Adipose tissue (tissue), 3 donors: ENCODE results near the gene NDUFB10. TPM values are rescaled to one million over a fixed set of nuclear protein-coding genes. Genes with fewer than 3 reads are reported as not detected.

ENCODE experiments used
- H3K27ac ChIP-seq: one replicate; pipeline ENCODE4 v1.5.1; 2013; ENCODE audit warnings: low read depth, low read length
- WGBS, 3 donors: extraction: QIAGEN DNeasy Blood & Tissue Kit; methylation state at CpG; one replicate each; pipeline ENCODE4 v1.1.7; 2013; 5-methylcytosine and 5-hydroxymethylcytosine counted together
- polyA plus RNA-seq, 3 donors: library from polyadenylated mRNA; stranded (reverse); fragments of 200-250 nt; gene quantifications; one replicate each; pipeline ENCODE4 v1.2.3, GENCODE V29; 2013
- donor health status: healthy with polysubstance abuse.
- donor health status: Bipolar disorder and iron deficiency.
- donor health status: healthy.

NDUFB10 gene
- polyA plus RNA-seq, 3 donors: 146 to 274 (median 190) TPM

DNA sequence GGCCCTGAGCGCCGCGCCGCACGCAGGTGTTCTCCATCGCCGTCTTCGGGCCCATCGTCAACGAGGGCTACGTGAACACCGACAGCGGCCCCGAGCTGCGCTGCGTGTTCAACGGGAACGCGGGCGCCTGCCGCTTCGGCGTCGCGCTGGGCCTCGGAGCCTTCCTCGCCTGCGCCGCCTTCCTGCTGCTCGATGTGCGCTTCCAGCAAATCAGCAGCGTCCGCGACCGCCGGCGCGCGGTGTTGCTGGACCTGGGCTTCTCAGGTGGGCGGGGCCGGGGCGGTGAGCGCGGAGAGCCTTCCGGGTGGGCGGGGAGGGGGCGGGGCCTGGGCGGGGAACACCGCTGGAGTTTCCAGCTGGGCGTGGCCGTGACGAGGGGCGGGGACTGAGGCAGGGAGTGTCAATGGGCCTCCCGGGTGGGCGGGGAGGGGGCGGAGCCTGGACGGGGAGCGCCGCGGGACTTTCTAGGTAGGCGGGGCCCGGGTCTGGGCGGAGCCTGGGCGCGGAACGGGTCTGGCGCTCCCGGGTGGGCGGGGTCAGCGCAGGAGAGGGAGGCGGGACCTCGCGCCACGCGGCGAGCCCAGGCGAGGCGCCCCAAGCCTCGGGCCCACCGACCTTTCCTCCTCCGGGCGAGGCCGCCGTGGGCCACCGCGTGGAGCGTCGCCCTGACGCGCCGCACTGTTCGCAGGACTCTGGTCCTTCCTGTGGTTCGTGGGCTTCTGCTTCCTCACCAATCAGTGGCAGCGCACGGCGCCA lies 32.8 kb downstream of the NDUFB10 start:
- H3K27ac ChIP-seq: no peak overlapping the region

DNA sequence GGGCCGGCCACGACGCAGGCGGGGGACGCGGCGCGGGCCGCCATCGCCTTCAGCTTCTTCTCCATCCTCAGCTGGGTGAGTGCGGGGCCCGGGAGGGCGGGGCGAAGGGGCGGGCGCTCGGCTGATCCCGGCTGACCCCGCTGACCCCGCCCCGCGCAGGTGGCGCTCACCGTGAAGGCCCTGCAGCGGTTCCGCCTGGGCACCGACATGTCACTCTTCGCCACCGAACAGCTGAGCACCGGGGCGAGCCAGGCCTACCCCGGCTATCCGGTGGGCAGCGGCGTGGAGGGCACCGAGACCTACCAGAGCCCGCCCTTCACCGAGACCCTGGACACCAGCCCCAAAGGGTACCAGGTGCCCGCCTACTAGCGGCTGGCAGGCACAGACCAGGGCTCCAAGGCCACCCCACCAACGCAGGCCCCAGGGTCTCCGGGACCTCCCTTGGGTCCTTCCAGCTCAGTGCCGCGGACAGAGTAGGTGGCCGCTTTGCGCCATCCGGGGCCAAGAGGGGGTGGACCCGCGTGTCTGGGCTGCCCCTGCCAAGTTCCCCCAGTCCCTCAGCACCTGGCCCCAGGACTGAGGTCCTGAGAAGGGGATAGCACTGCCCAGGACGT lies 33.5 kb downstream of the NDUFB10 start:
- no peak overlapping the region for H3K27ac ChIP-seq
- WGBS, 3 donors: 46 to 51% (median 48%) methylated on average over 40 to 50 of the region's 50 CpGs

More for the DNA sequence above, 32.8 kb downstream of the NDUFB10 start:
- WGBS, 3 donors: 3 to 6% (median 4%) methylated on average over 69 to 96 of the region's 96 CpGs

DNA sequence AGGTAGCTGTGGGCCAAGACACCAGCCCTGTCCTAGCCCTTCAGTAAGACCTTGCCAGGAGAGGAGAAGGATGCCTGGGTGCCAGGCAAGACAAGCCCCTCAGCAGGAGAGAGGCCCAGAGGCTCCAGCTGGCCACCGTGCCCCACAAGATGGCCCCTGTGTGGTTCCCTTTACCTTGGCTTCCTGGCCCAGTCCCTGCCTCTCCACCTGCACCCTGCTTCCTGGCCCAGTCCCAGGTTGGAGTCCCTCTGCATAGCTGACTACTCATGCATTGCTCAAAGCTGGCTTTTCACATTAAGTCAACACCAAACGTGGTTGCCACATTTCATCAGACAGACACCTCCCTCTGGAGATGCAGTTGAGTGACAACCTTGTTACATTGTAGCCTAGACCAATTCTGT lies 34.4 kb downstream of the NDUFB10 start:
- 47 to 60% (median 53%) methylated on average over 2 of the region's 2 CpGs for WGBS, 3 donors
- H3K27ac ChIP-seq: no peak overlapping the region

DNA sequence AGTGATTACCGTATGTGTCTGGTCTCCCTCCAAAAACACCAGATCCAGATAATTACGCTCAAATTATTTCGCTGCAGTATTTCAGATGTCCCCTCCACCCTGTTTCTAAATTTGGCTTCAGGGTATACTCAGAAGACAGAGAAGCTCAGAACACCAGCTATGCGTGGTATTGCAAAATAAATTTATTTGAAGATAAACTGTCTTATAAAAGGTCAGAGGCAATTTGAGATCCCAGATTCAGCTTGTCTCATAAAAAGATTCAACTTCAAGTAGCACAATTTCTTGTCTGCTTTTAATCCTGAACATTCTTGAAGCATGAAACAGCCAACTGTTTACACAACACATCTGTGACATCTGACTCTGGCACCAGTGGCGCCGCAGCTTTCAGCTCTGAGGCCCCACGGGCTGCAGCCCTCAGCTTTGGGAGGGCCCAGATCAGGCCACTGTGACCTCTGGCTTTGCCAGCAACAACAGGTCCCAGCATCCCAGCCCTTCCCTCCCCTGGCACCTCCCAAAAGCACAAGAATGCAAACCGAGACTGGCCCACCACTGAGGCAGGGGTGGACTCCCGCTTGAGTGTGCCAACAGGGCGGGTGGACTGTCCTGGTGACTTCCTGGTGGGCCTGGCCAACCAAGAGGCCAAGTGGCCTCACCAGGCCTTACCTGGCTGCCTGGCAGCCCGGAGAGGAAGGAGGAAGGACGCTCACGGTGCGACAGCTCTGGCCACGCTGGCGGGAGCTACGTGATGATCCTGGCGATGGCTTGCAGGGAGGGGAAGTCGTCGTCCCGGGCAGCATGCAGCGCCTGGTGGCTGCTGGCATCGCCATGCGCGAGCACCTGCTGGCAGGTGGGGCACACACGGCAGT lies 38.4 kb downstream of the NDUFB10 start:
- no peak overlapping the region for H3K27ac ChIP-seq
- 77 to 88% (median 84%) methylated on average over 26 of the region's 26 CpGs for WGBS, 3 donors

DNA sequence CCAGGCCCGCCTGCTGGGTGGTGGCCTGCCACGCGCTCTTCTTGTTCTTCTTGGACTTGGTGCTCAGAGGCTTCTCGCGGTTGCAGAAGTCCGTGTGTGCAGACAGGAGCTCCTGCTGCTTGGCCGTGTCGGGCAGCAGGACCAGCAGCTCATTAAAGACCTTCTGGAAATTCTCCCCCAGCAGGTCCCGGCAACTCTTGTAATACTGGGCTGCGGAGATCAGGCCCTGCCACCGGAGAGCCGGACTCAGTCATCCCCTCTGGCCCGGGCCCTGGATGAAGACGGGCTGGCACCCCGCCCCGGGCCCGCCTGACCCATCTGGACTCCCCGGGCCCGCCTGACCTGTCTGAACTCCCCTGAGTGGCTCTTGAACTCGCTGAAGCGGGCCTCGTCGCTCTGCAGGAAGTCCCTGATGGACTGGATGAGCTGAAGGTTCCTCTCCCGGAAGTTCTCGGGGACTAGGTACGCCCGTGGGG lies 39.1 kb downstream of the NDUFB10 start:
- 91 to 95% (median 93%) methylated on average over 26 to 27 of the region's 27 CpGs for WGBS, 3 donors
- H3K27ac ChIP-seq: no peak overlapping the region

DNA sequence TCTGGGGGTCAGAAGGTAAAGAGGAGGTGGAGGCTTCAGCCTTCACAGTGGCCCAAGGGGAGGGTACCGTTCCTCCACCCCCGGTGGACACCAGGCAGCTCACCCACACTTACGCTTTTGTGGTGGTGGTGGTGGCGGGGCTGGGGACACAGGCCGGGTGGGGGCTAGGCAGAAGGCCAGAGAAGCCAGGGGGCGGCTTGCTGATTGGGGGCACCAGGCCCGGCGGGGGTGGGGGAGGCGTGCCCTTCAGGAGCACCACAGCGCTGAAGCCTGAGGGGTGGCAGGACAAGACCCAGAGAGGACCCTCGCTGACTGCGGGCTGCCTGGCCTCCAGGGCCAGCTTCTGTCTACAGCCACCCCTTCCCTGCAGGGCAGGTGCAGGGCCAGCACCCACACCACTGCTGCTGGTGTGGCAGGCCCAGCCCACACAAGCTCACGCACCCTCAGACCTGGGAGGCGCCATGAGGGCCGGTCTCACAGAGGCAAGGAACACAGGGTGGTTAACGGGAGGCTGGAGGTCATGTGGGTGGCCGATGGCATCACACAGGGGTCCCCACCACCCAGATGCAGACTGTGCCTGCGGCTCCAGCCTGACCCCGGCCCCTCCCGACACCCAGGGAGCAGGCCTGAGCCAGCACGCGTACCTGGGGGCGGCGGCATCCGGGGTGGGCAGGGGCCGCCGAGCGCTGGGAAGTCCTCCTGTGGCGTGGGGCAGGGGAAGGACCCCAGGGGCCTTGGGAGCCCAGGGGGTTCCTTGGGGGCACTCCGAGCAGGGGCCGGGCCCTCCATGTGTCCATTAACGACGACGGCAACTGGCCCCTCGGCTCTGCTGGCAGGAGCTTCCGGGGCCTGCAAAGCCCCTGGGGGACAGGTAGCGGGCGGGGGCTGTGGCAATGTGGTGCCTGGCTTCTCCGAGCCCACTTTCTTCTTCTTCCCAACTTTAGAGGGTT lies 39.8 kb downstream of the NDUFB10 start:
- WGBS, 3 donors: 91 to 95% (median 91%) methylated on average over 24 to 39 of the region's 39 CpGs
- no peak overlapping the region for H3K27ac ChIP-seq

DNA sequence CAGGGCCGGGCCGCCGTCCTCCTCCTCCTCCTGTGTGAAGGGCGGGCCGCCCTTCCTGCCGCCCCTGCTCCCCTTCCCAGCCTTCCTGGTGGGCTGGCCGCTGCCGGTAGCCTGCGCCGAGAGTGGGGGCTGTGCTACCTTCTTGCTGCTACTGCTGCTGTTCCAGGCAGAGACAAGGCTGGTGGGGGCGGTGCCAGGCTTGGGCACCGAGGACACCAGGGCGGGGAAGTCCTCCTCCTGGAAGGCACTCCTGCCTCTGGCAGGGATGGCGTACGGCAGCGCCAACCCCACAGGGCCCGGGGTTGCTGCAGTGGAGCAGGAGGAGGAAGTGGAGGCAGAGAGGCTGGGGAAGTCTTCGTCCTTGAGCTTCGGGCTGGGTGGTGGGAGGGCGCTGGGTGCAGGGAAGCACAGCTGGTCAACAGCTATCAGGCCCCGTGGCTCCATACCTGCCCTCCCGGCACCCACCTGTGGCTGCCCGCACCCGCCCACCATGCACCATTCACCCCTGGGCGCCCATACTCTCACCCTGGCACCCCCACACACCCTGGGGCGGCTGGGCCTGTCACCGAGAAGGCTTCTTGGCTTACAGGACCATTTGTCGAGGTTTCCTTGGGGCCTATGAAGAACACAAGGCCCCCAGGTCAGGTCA lies 40.7 kb downstream of the NDUFB10 start:
- WGBS, 3 donors: 78 to 85% (median 84%) methylated on average over 24 to 28 of the region's 28 CpGs
- no peak overlapping the region for H3K27ac ChIP-seq

DNA sequence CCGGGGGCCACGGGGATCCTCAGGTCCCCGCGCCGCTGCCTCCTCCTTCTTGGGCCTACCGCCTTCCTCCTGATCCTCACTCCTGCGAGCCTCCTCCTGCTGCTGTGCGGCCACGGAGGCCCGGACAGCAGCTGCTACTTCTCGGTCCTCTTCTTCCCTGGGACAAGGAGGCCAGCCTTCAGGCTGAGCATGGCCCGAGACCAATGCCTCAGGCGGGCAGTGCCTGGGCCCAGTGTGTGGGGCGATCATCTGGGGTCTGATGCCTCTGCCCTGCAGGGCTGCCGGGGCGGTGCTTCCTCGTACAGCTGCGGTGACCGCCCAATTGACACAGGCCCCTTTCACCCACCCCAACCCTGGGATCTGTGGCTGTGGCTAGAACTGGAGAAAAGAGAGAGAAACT lies 41.7 kb downstream of the NDUFB10 start:
- 94 to 96% (median 96%) methylated on average over 19 of the region's 19 CpGs for WGBS, 3 donors

DNA sequence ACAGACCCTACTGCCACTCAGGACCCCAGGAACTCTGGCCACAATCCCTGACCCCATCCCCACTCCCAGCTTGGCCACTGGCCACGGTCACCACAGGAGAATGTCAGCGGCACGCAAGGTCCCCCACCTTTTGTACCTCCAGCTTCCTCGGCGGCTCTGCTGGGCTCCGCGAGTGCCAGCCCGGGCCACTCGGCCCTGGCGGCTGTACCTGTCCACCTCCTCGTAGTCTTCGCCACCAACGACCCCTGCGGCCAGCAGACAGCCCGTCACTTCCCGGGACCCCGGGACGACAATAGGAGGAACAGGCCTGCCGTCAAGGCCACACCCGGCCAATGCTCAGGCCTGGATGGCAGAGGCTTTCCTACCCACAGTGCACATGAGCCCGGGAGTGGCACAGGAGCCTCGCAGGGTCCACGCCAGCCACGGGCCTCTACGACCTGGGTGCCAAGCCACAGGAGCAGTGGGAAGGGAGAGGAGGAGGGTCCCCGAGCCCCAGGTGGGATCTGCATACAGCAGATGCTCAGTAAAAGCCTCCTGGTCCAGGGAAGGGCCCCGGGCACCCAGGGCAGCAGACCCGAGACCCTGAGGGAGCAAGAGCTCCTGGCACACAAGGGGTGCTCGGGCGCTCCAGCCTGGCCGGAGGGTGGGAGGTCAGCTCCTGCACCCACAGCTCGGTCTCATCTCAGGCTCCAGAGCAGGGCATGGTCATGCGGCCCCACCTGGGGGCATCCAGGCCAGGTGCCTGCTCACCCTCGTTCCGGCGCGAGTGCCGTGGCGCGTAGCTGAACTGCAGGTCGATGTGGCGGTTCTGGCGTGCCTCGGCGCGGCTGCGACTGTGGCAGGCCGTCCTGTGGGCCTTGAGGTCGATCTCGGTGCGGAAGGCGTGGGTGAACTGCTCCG lies 42.4 kb downstream of the NDUFB10 start:
- no peak overlapping the region for H3K27ac ChIP-seq
- 94 to 96% (median 95%) methylated on average over 53 of the region's 53 CpGs for WGBS, 3 donors

More for the DNA sequence above, 41.7 kb downstream of the NDUFB10 start:
- H3K27ac ChIP-seq: no peak overlapping the region

DNA sequence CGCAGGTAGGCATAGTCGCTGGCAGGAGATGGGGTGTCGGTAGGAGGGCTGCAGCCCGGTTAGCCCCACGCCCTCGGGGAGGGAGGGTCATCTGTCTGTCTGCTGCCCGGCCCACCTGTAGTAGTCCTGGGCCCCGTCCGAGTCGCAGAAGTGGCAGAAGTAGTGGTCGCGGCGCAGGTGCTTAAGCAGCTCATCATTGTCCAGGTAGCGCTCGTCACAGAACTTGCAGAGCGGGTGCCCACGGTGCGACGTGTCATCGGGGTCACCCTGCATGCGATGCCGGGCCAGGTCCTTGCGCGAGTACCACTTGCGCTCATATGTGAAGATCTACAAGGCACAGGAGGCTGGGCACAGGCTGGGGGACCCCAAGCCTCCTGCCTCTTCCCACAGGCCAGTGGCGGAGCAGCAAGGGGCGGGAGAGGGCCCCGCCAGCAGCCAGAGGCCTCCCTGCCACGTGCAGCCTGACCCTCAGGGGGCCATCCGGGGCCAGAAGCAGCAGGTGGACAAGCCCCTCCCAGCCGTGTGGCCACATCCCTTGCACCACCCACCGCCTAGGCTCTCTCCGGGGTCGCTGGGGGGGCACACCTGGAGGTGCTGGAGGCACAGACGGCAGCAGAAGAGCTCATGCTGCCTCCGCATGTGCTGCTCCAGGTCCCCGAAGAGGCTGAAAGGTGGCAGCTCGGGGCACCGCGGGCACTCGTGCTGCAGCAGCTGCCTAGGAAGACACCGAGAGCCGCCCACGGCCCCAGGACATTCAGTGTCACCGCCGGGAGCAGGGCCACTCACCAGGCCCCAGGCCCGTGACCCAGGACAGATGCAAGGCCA lies 43.3 kb downstream of the NDUFB10 start:
- H3K27ac ChIP-seq: no peak overlapping the region
- 90 to 93% (median 91%) methylated on average over 44 to 47 of the region's 47 CpGs for WGBS, 3 donors

DNA sequence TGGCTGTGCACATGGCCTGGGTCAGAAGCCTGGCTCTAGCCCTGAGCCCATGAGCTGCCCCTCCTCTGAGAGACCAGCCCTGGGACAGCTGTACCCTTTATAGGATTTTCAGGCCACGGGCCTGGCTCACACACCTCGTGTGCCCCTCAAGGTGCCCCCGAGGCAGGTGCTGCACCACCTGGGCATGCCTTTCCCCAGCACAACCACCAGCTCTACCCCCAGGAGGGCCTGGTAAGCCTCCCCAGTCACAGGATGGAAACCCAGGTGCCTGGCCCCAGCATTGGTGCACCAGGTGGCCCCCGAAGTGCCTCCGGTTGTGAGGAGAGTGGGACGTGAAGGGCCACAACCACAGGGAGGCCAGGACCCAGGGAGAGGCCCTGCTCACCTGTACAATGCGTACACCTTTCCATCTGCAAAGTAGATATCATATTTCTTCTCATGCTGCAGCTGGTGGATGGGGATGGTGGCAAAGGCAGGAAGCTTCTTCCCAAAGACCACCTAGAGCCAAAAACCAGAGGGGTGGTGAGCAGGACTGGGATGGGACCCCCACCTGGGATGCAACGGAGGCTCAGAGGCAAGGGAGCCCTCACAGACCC lies 44.0 kb downstream of the NDUFB10 start:
- WGBS, 3 donors: 72 to 85% (median 79%) methylated on average over 8 of the region's 8 CpGs
- H3K27ac ChIP-seq: no peak overlapping the region

DNA sequence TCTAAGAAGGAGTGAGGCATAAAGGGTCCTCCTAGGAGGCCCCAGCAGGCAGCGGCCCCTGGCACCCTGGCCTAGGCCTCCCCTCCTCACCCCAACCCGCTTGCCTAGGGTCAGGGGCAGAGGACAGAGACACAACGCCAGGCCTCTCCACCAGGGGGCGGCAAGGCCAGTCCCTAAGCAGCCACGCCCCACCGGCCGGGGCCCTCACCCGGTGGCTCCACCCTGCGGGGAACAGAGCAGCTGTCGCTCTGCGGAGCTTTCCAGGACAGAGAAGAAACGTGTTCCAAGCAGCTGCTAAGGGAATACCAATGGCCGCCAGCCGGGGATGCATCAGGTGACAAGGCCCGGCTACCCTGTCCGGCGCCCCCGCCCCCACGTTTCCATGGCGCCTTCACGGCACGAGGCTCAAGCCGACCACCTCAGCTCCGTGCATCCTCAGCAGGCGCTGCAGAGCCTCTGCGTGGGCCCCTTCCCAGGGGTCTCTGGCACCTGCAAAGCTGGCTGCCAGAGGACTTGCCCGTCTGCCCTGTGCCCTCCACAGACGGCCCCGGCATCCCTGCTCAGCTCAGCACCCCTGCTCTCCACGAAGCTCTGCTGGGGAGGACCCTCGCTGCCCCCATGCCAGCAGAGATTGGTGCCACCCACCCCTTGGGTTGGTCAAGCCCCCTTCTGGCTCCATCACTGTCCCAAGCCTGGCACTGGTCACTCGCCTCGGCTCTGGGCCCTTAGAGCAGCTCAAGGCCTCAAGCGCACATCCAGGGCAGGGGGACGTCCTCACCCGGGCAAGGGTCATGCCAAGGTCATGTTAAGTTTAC lies 44.7 kb downstream of the NDUFB10 start:
- 18 to 35% (median 30%) methylated on average over 34 to 36 of the region's 36 CpGs for WGBS, 3 donors
- H3K27ac ChIP-seq: no peak overlapping the region

DNA sequence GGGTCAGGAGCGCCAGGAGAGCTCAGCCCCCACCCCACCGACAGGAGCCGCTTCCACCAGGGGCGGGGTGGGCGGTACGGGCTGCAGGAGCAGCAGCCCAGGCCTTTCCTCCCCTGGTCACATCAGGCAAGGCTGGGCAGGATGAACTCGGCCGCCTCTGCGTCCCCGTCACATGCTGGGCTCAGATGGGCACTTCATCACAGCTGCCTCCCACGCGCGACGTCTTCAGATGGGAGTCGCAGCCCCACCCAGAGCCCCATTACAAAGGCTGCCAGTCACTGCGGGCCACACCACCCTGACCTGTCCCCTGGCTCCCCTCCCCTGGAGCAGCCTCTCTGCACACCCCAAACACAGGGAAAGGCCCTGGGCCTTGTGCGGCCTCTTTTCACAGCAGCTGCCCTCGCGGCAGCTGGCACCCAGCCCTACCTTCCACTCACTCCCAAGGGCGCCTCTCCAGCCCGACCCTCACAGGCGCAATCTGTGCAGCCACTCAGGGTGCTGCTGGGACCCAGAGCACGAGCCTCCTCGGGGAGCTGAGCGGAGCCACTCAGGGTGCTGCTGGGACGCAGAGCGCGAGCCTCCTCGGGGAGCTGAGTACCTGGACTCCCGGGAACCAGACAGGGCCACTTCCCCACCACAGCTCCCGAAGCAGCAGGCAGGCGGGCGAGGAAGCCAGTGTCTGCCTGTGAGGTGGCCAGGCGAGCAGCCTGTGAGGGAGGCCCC lies 45.6 kb downstream of the NDUFB10 start:
- no peak overlapping the region for H3K27ac ChIP-seq
- WGBS, 3 donors: 63 to 74% (median 65%) methylated on average over 32 to 34 of the region's 34 CpGs

DNA sequence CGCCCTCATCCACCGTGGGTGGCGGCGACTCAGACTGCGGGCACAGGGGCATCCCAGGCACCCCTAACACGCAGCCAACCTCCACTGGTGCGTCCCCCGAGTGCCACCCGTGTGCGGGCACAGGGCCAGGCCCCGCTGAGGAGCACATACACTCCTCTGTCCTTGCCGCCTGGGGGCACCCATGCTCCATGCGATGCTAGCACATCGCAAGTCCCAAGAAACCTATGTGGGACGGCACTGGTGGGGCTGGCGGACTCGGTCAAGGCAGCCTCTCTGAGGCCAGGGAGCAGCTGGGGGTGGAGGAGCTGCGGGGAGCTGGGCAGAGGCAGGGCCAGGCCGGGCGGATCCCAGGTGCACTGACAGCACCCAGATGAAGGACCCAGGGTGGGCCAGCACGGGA lies 46.3 kb downstream of the NDUFB10 start:
- 45 to 57% (median 46%) methylated on average over 21 of the region's 21 CpGs for WGBS, 3 donors
- no peak overlapping the region for H3K27ac ChIP-seq
